Tibial nerve (tissue), 4 donors: ENCODE measurements around the gene MEIS1.

Experiments
- EP300 ChIP-seq, 2 donors: sonication (generic); formaldehyde crosslinking; IDR thresholded peaks; one replicate each; pipeline ENCODE4 v1.6.1; 2017; ENCODE audit warnings: antibody characterized with exemption in 2 of 2, mild to moderate bottlenecking in 1 of 2
- POLR2A ChIP-seq, 2 donors: fragments of 450-650 bp; IDR thresholded peaks; one replicate each; pipeline ENCODE4 v1.6.1; 2017; ENCODE audit warnings: antibody characterized with exemption in 2 of 2, mild to moderate bottlenecking in 2 of 2, moderate library complexity in 2 of 2
- TF ChIP-seq, protein P1 (sequence below), 5 experiments: fragments of 200-600 bp in 3 of 5; fragments of 450-650 bp in 2 of 5; sonication (generic) in 3 of 5; IDR thresholded peaks; one replicate each; pipeline ENCODE4 v1.5.1; 2016 to 2019; ENCODE audit warnings: antibody characterized with exemption in 5 of 5, mild to moderate bottlenecking in 3 of 5, moderate library complexity in 2 of 5

DNA sequence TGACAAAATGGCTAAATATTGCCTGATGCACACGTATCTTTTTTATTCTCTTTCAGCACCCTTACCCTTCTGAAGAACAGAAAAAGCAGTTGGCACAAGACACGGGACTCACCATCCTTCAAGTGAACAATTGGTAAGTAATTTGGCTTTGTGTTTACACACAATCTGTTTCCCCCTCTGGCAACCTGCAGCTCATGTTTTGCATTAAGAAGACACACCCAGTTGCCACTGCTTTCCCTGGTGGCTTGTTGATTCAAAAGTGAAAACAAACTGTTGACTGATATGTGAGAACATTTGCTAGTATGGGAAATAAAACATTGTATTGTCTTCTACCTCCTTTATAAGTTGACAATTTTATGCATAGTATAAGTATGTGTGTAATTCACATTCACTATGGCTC is 113.0 kb downstream of the MEIS1 start:
- TF ChIP-seq, protein P1, sequence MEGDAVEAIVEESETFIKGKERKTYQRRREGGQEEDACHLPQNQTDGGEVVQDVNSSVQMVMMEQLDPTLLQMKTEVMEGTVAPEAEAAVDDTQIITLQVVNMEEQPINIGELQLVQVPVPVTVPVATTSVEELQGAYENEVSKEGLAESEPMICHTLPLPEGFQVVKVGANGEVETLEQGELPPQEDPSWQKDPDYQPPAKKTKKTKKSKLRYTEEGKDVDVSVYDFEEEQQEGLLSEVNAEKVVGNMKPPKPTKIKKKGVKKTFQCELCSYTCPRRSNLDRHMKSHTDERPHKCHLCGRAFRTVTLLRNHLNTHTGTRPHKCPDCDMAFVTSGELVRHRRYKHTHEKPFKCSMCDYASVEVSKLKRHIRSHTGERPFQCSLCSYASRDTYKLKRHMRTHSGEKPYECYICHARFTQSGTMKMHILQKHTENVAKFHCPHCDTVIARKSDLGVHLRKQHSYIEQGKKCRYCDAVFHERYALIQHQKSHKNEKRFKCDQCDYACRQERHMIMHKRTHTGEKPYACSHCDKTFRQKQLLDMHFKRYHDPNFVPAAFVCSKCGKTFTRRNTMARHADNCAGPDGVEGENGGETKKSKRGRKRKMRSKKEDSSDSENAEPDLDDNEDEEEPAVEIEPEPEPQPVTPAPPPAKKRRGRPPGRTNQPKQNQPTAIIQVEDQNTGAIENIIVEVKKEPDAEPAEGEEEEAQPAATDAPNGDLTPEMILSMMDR (IDR thresholded peaks at IDR 0.05) = no peak
- TF ChIP-seq POLR2A (IDR thresholded peaks at IDR 0.05) = no peak
- TF ChIP-seq EP300 (IDR thresholded peaks at IDR 0.05) = no peak
